KOPT-K1 (cell line): ENCODE results near the gene PNO1.
"Not testable (repeated sequence)": the region's sequence is repeated elsewhere in the genome, so short reads cannot be mapped to it uniquely, and the experiment has no call there.

ENCODE experiments used
- H3K27ac ChIP-seq: fragments of 200-600 bp; sonication (generic); 2 replicates; pipeline ENCODE4 v1.5.1; 2016; ENCODE audit warnings: antibody characterized with exemption, mild to moderate bottlenecking, low read depth, low read length; ENCODE audit not compliant: poor library complexity, severe bottlenecking
- H3K36me3 ChIP-seq: fragments of 200-600 bp; sonication (generic); 2 replicates; pipeline ENCODE4 v1.5.1; 2017; ENCODE audit warnings: antibody characterized with exemption, mild to moderate bottlenecking, low read length, moderate library complexity; ENCODE audit not compliant: insufficient read depth
- H3K9me3 ChIP-seq: fragments of 200-600 bp; sonication (generic); 2 replicates; pipeline ENCODE4 v1.5.1; 2017; ENCODE audit warnings: antibody characterized with exemption, low read length, mild to moderate bottlenecking; ENCODE audit not compliant: insufficient read depth, poor library complexity, severe bottlenecking

The PNO1 gene

DNA sequence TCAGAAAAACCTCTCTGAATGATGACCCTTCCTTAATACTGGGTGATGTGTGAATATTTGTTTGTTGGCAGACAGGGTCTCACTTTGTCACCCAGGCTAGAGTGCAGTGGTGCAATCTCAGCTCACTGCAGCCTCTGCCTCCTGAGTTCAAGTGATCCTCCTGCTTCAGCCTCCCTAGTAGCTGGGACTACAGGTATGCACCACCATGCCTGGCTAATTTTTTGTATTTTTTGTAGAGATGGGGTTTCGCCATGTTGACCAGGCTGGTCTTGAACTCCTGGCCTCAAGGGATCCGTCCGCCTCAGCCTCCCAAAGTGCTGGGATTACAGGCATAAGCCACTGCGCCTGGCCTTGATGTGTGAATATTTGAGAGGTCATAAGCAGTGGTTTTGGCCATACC lies 17.5 kb downstream of the PNO1 start:
- H3K36me3 ChIP-seq = peaks cover 96% of the 10 kb centered on the region
- not testable (repeated sequence) for H3K27ac ChIP-seq, H3K9me3 ChIP-seq

DNA sequence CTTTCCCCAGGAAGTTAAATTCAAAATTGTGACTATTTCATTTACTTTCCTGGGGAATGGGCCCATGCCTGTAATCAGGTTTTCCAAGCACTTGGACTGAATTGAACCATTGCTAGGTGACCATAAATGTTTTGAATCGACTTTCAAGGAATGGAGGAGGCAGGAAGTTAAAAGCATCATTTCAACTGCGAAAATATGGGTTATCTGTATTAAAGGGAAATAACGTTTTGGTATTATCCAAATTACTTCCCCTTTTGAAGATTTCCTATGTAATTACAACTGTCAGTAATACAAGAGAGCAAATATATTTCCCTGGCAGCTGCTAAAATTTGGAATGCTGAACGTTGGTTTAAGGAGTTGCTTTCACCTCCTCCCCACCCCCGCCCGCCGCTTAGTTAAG lies 19.0 kb downstream of the PNO1 start:
- Histone ChIP-seq H3K36me3 (peaks cover 96% of the 10 kb centered on the region), H3K9me3 (no peaks in the 10 kb centered on the region), H3K27ac (no peak overlapping the region)

DNA sequence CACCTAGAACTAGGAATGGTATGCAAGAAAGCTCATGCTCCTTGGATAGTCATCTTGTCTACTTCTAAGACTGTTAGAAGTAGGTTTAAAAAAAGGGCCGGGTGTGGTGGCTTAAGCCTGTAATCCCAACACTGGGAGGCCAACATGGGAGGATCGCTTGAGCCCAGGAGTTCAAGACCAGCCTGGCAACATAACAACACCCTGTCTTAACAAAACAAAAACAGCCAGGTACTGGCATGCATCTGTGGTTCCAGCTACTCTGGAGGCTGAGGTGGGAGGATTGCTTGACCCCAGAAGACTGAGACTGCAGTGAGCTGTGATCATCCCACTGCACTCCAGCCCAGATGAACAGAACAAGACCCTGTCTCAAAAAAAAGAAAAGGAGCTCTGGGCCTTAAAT lies 19.9 kb downstream of the PNO1 start:
- Histone ChIP-seq H3K27ac (no peak overlapping the region), H3K9me3 (no peaks in the 10 kb centered on the region), H3K36me3 (peaks cover 96% of the 10 kb centered on the region)

DNA sequence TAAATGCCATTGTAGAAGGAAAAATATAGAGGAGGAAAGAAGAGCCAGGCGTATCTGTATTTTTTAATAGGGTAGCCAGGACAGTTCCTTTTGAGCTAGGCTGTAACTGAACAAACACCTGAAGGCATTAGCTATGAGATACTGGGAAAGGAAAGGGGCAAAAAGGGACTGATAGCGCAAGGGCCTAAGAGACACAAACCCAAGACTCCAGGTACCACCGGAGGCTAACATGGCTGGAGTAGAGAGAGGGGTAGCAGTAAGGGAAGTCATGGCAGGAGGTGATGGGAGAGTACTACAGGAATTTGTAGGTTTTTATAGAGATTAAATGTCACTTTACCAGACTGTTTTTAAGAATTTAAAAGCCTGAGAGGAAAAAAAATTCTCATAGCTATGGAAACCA lies 20.7 kb downstream of the PNO1 start:
- H3K36me3 ChIP-seq = peaks cover 96% of the 10 kb centered on the region
- no peak overlapping the region for H3K27ac ChIP-seq
- H3K9me3 ChIP-seq = no peaks in the 10 kb centered on the region

DNA sequence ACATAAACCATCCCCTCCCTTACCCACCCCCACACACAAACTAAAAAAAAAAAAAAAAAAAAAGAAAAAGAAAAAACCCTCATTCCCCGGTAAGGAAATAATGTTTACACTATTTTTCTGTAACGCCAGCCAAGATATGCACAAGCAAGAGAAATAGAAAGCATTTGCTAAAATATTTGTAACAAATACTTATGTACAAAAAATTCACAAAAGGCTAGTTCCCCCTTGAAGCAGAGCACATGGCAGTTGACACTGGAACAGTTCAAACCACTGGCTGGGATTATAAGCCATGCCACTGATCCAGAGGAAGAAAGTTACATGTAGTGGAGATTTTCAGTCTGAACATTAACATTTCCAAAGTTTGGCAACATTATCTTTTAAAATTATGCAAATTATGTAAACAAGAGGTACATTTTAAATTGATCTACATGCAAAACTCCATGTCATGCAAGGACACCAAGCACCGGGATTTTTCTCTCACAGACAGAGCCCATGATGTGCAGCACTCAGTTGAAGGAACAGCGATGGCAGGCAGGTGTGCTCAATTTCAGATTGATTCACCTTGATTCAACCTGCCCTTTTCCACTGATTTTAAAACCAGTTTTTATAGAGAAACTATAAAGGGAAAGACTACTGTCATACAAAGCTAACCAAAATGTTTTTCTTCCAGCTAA lies 21.4 kb downstream of the PNO1 start:
- Histone ChIP-seq H3K36me3 (peaks cover 96% of the 10 kb centered on the region), H3K27ac (no peak overlapping the region), H3K9me3 (no peaks in the 10 kb centered on the region)

DNA sequence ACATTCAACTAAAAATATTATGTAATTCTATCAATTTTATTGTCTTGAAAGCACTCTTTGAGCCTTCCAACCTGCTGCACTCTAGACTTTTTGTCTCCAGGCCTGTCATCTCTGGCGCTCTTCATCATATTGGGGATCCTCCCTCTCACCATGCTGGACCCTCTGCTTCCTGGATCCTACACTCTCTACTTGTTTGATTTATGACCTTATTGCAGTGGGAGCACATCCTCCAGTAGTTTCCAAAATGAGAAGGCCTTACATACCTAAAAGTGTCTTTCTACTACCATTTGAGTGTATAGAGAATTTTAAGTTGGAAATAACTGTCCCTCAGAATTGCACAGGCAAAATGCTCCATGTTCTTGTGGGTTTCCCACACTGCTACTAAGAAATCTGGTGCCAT lies 25.2 kb downstream of the PNO1 start:
- no peak overlapping the region for H3K27ac ChIP-seq
- H3K36me3 ChIP-seq = peaks cover 86% of the 10 kb centered on the region
- H3K9me3 ChIP-seq = no peaks in the 10 kb centered on the region

DNA sequence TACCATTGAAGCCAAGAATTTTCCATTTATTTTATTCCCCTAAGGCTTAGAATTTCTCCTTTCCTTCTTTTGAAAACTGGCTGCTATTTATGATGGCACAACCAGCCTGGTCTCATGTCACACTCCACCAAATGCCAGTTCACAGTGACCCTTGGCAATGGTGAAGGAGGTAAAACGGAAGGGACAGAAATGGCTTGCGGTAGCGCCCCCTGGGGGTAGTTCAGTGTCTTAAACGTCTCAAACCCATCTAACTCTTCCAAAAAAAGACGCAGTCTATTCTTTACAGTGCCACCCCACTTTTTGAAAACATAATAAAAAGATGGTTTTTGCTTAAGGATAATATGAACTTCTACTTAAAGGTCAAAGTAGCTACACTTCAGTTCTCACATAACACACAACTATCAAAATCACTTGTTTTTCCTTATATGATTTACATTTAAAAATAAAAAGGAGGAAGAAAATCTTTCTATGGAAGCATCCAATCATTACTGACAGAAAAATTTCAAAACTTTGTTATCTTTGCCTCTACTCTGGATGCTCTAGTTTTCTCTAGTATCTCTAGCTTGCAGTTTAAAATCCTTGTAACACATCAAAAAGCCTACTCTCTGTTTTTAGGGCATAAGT lies 28.0 kb downstream of the PNO1 start:
- Histone ChIP-seq H3K36me3 (peaks cover 60% of the 10 kb centered on the region), H3K27ac (no peak overlapping the region)

DNA sequence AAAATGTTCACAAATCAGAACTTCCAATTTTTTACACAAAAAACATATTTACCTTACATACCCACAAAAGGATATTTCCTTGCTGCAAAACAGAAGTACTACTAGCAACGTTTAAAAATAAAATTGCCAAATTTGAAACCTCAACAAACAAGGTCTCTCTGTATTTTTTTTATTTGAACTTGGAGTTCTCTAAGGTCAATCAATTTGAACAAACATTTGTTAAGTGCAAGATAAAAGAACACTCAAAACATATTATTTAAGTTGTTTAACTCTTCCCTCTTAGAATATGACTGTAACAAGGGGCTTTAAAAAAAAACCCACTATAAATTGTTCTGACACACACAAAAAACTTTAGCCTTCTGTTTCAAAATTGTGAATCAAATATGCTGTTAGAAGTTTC lies 29.6 kb downstream of the PNO1 start:
- Histone ChIP-seq H3K36me3 (peaks cover 44% of the 10 kb centered on the region), H3K9me3 (no peaks in the 10 kb centered on the region), H3K27ac (no peak overlapping the region)

More for the DNA sequence above, 28.0 kb downstream of the PNO1 start:
- no peaks in the 10 kb centered on the region for H3K9me3 ChIP-seq

DNA sequence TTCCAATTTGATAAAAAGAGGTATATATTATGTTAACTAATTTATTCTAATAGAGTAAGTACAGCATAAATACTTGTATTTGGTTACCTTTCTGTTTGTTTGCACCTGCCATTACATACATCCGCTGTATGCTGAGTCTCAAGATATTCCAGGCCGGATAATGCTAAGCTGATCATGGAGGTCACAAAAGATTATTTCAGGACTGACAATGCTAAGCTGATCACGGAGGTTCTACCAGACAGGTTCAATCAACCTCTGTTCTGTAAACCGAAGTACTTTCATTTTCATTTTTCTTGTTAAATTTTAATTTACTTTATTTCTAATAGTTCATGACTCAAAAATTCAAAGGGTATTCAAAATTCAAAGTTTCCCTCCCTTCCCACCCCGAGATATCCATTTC lies 31.1 kb downstream of the PNO1 start:
- Histone ChIP-seq H3K36me3 (peaks cover 29% of the 10 kb centered on the region), H3K9me3 (no peaks in the 10 kb centered on the region), H3K27ac (peak overlapping the region; percentile 37)

DNA sequence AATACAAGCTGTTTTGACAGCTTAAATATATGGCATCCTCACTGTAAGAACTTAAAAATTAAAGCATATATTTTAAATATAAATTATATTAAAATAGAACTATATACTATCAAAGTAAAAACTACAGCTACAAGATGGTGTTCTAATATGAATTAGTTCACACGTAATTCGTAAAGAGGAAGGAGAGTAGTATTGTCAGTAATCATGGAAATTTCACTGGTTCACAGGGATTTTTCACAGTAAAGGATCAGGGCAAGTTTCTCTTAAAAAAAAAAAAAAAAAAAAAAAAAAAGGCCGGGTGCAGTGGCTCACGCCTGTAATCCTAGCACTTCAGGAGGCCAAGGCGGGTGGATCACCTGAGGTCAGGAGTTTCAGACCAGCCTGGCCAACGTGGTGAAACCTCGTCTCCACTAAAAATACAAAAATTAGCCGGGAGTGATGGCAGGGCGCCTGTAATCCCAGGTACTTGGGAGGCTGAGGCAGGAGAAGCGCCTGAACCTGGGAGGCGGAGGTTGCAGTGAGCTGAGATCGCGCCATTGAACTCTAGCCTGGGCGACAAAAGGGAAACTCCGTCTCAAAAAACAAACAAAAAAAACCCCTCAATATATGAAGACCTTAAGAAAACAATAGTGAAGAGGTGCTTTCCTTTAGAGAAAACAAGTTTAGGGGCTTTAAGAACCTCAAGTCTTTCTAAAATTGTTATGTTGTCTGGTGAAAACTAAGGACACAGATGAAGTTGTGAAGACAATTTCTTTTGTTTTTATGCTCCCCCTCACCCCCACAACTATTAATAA lies 32.5 kb downstream of the PNO1 start:
- Histone ChIP-seq H3K27ac (no peak overlapping the region), H3K9me3 (no peaks in the 10 kb centered on the region), H3K36me3 (peaks cover 17% of the 10 kb centered on the region)

DNA sequence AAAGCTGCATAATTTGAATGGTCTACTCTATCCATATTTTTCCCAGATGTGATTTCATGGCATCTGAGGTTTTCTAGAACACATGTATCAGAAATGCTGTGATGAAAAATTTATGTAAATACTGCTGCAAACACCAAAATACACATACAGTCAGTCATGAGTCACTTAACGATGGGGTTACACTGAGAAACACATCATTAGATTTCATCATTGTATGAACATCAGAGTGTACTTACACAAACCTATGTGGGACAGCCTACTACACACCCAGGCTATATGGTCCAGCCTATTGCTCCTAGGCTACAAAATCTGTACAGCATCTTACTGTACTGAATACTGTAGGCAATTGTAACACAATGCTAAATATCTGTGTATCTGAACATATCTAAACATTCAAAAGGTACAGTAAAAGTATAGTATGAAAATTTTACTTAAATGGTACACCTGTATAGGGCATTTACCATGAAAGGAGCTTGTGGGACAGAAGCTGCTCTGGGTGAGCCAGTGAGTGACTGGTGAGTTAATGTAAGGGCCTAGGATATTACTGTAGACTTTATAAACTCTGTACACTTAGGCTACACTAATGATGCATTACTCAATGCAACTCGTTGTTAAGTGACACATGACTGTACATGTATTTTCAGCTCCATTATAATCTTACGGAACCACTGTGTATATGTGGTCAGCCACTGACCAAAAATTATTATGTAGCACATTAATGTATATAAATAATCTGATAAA lies 33.5 kb downstream of the PNO1 start:
- H3K27ac ChIP-seq = no peak overlapping the region
- H3K36me3 ChIP-seq = peaks cover 10% of the 10 kb centered on the region
- H3K9me3 ChIP-seq = no peaks in the 10 kb centered on the region

DNA sequence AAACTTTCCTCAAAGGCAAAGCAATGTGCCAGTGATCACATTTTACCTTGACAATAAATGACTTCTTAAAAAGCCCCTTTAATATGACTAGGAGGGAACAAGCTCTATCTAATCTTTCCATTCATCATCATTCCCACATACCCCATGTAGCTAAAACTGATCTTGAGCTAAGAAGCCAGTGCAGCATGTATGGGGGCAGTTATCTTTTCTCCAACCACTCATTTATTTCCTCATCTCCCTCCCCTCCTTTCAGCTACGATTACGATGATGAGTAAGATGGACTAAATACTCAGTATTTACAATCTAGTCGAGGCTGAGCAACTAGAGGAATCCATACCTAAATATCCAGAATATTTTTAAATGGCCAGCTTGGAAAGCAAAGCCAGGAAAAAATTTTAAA lies 35.5 kb downstream of the PNO1 start:
- H3K27ac ChIP-seq = no peak overlapping the region
- no peaks in the 10 kb centered on the region for H3K9me3 ChIP-seq
- no peaks in the 10 kb centered on the region for H3K36me3 ChIP-seq

DNA sequence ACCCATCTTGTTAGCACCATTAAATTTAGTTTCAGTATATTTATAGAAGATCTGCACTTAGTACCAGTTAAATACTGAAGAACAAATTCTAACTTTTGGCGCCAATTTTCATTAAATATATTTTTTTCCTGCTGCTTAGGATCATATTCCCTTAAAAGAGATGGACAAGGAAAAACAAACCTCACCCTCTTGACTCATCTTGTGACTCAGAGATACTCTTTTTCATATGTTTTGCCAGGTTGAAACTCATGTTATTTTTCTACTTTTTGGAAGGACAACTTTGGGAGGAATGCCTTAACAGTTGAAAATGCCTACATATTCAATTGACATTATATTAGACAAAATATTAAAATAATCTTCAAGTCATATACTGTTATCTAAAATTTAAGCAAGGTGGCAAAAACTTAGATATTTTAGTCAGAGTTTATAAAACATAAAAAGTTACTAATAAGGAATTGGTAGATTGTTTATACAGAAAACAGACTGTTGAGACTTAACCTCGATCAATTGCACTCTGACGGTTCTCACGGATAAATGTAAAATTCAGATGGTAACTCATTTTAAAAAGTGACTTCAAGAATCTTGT lies 36.2 kb downstream of the PNO1 start:
- Histone ChIP-seq H3K9me3 (no peaks in the 10 kb centered on the region), H3K36me3 (no peaks in the 10 kb centered on the region), H3K27ac (no peak overlapping the region)

DNA sequence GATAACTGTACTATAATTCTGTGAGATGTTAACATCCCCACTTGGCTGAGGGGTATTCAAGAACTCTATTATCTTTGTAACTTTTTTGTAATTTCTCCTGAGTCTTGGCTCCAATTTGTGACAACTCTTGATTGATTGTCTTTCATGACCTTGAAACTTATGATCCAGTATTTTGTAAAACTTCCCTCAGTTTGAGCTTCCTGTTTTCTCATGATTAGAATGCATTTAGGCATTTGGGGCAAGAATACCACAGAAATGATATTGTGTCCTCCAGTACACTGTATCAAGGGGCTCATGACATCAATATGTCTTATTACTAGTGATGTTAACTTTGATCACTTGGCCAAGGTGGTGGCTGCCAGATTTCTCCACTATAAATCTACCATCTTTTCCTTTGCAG lies 37.4 kb downstream of the PNO1 start:
- H3K27ac ChIP-seq = no peak overlapping the region
- no peaks in the 10 kb centered on the region for H3K9me3 ChIP-seq
- no peaks in the 10 kb centered on the region for H3K36me3 ChIP-seq
